GM18873 (cell line): ENCODE measurements around the gene TC2N.
"Not testable (repeated sequence)": the region's sequence is repeated elsewhere in the genome, so short reads cannot be mapped to it uniquely, and the experiment has no call there.

Experiments
- ATAC-seq: cut with Tn5 transposase; IDR thresholded peaks from one replicate; pipeline ENCODE4 v1.9.1; 2021; ENCODE audit warnings: mild to moderate bottlenecking, moderate library complexity, moderate number of reproducible peaks; ENCODE audit not compliant: unreplicated experiment, low FRiP score

TC2N gene

DNA sequence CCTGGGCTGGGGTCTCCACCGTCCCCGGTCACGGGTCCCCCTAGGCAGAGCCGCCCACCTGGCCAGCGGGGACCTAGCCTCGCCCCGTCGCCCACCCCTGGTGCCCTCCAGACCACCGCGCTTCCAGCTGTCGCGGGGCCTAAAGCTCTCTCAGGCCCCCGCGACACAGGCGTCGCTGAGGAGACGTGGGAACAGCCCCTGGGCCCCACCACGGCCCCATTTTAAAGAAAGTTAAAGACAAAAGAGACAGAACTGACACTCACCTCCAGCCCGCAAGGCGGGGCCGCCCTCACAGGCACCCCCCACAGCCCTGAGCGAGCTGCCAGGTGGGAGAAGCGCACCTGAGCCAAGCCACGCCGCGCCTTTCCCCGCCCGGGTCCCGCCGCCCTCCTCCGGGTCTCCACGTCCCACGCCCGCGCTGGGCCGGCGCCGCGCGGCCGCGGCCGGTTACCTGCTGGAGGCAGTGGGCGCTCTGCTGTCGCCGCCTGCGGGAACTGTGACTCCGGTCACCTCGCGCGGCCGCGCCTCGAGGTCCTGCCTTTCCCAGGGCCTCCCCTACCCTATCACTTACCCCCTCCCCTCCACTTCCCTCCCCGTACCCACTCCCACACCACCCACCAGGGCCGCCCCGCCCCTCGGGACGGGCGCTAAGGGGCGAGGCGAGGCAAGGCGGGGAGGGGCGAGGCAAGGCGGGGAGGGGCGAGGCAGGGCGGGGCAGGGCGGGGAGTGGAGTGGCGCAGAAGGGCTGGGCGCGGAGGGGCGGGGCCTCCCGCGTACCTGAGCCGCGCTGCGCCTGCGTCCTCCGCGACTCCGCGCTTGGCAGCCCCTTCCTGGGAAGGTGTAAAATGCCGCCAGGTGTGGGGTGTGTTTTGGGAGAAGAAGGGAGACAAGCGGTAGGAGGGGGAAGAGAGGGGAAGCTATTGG, 31.2 kb downstream of the TC2N start:
- ATAC-seq: no peak

DNA sequence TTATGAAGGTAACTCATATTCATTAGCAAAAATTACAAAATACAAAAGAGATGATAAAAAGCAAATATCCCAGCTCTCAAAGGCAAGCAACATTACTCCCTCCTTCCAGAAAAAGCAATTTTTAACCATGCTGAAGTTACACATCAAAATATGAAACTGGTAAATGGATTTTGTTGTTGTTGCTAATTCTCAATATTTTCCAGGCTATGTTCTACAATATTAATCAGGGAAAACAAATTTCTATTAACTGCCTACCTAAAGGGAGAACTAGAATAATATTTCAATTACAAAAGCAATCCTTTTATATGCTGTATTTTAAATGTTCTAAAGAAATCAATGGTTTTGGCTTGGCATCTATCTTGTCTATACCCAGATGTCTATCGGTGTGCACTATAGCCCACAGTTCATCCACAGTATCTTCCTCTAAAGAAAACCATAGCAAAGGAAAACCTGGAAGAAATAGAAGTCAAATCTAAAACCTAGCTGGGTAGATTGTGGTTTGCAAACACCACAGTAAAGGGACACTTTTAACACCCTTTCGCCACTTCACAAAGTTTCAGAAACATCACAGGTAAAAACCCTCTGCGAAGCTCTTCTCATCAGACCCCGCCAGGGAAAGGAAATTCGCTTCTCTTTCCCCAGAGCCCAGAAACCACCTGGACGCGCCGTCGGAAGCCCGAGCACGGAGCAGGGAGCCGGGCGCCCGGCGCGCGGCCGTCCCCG, 32.0 kb downstream of the TC2N start:
- no peak for ATAC-seq

GRCh38 chr14:91834571-91834970, 32.8 kb downstream of the TC2N start:
- ATAC-seq: no peak

- no peak for ATAC-seq
Observed at GRCh38 chr14:91831337-91831736, 36.0 kb downstream of the TC2N start.

DNA sequence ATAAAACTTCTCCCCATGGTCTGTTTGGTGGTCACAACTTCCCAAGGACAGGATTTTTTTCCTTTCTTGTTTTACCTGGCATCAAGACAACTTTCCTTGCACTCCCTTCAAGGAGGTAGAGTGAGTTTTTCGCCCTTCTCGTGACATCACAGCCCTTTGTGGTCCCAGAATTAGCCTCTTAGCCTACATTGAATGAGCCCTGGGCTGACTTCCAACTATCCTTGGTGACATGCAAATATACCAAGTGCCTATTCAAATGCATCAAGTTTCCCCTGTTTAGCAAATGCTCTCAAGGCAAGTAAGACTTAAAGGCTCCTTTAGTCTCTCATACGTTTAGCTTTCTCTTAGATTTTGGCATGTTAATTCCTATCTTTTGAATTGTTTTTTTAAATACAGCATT, 36.6 kb downstream of the TC2N start:
- no peak for ATAC-seq

DNA sequence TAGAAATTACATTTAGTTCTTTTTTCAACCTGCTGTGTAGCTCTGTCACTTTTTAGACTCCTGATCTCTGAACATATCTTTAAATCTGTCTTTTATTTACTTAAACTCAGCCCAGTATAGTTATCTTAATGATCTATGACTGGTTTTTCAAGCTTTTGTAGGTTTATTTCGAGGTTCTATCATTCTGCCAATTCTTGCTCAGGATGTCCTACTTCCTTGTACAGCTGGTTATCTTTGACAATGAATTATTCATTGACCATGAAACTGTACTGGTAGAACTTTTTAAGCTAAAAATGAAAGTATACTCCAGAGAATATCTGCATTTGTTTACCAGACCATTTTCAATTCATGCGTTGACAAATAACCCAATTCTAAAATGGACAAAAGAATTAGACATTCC, 37.8 kb downstream of the TC2N start:
- no peak for ATAC-seq

DNA sequence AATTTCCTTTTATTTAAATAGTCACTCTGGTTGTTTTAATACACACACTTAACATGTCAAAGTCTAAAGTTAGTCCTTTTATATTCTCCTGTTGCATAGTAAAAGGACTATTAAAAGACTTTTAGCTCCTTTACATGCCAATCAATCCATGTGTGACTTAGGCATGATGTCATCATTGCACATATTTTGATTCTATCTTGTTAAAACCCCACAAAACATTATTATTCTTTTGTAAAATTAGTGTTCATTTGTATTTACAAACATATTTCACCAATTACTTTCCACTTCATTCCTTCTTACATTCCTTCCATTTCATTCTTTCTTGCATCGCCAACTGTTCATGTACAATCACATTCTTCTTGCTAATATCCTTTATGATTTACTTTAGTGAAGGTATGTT, 39.6 kb downstream of the TC2N start:
- ATAC-seq: no peak

DNA sequence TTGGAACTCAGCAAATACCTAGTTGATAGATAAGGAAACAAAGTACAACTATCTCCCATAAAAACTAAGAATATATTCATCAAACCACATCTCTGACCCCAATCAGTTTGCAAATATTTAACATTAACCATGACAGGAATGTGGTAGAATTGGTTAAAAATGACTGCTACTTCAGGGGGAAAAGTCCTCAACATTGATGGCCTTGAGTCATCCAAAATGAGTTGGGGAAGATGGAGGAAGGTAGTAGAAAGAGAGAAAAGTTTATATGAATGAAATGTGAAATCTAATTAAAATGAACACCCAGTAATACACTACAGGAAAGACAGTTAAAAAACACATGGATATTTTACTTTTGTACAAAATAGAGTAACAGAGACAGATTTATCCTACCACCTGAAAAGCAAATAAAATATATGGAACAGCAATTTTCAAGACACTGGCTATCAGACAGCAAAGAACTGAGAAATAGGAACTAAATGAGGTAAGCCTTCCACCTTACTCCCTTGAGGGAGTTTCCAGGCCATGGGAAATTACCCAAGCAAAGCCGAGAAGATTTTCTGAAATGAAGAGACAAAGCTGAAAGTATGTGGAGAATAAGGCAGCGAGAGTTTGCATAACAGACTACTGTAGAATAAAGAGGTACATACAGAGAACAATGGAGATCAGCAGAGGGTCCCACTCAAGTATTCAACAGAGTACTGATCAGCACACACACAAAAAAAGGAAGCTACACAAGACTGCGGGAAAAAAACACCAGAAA, 49.6 kb downstream of the TC2N start:
- no peak for ATAC-seq

GRCh38 chr14:91814317-91814716, 53.0 kb downstream of the TC2N start:
- ATAC-seq: no peak

DNA sequence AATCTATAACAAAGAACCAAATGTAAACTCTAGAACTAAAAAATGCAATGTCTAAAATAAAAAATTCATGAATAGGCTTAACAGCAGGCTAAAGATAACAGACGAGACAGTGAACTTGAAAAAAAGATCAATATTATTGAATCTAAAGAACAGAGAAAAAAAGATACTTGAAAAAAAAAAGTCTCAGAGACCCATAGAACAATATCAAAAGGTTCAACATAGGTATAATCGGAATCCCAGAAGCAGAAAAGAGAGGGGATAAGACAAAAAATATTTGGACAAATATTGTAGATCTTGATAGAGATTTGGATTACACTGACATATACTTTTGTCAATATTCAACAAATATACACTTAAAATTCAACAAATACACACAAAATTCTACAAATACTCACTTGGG, 56.6 kb downstream of the TC2N start:
- ATAC-seq: no peak

- ATAC-seq: no peak
Observed at GRCh38 chr14:91806716-91807115, 60.6 kb downstream of the TC2N start.

DNA sequence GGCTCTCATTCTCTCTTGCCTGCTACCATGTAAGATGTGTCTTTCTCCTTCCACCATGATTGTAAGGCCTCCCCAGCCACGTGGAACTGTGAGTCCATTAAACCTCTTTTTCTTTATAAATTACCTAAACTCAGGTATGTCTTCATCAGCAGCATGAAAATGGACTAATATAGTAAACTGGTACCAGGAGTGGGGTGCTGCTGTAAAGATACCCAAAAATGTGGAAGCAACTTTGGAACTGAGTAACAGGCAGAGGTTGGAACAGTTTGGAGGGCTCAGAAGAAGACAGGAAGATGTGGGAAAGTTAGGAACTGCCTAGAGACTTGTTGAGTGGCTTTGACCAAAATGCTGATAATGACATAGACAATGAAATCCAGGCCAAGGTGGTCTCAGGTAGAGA, 61.2 kb downstream of the TC2N start:
- not testable (repeated sequence) for ATAC-seq

- no peak for ATAC-seq
Observed at GRCh38 chr14:91805659-91806058, 61.7 kb downstream of the TC2N start.

DNA sequence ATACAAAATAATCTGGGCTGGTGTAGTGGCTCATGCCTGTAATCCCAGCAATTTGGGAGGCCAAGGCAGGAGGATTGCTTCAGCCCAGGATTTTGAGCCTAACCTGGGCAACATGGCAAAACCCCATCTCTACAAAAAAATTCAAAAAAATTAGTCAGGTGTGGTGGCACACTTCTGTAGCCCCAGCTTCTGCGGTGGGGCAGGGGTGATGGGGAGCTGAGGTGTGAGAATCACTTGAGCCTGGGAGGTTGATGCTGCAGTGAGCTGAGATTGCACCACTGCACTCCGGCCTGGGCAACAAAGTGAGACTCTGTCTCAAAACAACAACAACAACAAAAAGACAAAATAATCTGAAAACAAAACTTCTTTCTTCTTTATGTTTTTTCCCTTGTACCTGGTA, 66.0 kb downstream of the TC2N start:
- ATAC-seq: no peak

DNA sequence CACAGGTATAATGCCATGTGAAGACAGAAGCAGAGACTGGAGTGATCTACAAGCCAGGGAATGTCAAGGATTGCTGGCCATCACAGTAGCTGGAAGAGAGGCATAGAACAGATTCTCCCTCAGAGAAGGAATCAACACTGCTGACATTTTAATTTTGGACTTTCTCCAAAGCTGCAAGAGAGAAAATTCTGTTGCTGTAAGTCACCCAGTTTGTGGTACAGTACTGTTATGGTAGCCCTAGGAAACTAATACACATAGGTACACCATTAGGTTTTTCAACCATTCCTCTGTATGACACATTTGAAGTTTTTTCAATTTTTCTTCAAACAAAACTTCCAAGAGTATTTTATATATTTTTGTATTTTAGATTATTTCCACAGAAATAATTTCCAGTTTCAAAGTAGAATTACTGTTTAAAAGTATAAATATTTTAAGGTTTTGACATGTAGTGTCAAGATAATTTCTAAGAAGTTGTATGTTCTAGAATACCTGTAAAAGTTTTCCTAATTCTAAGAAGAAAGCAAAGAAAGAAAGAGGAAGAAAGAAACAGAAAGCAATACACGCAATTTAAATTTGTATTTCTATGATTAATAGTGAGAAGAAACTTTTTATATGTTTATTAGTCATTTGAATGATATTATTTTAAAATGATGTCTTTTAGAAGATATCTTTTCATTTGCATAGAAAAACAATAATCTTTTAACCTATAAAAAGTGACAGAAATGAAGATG, 70.6 kb downstream of the TC2N start:
- no peak for ATAC-seq

DNA sequence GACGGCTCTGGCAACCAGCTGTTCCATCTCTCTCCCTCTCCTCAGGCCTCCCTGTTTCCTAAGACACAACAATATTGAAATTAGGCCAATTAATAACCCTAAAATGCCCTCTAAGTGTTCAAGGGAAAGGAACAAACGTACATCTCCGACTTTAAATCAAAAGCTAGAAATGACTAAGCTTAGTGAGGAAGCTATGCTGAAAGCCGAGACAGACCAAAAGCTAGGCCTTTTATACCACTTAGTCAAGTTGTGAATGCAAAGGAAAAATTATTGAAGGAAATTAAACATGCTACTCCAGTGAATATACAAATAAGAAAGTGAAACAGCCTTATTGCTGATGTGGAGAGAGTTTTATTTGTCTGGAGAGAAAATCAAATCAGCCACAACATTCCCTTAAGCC, 73.6 kb downstream of the TC2N start:
- ATAC-seq: no peak

DNA sequence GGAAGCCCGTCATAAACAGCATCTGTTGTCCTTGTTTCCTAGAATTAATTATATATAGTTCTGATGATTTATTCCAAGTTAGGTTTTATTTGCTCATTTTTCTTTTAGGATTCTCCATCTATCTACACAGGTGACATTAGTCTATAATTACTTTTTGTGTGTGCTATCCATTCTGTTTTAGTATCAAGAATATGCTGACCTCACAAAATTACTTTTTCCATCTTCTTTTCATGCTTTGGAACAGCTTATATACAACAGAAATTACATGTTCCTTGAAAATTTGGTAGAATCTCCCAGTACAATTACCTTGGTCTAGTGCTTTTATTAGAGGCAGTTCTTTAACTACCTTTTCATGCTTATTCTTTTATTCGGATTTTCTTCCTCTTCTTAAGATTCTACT, 81.1 kb downstream of the TC2N start:
- ATAC-seq: no peak

- no peak for ATAC-seq
Observed at GRCh38 chr14:91780452-91780851, 86.9 kb downstream of the TC2N start.

GRCh38 chr14:91778217-91778616, 89.1 kb downstream of the TC2N start:
- ATAC-seq: no peak
